ENCODE measurements around the gene CLSTN2. TPM values are rescaled to one million over a fixed set of nuclear protein-coding genes. Genes with fewer than 3 reads are reported as not detected.

The CLSTN2 gene
- total and polyA plus RNA-seq, 2 of the 8 experiments (the other 6 are each of a cell fraction or from before 2014, with no cell fraction given): 0.39 to 0.52 TPM

- Histone ChIP-seq H3K23ac (ENCODE audit: insufficient read length) (no peak overlapping the region), H3K79me2 (ENCODE audit: control insufficient read depth in 1 of 2, insufficient read depth in 2 of 2, low read length in 2 of 2) (no peaks in the 10 kb centered on the region), H3K56ac (replicated peaks; ENCODE audit: insufficient read length, low read depth, low read length) (no peak overlapping the region), H2BK5ac (ENCODE audit: low read depth, low read length) (no peak overlapping the region), H3K27ac (ENCODE audit: low read depth, low read length) (no peak overlapping the region), H3K79me1 (ENCODE audit: low read depth, low read length) (no peaks in the 10 kb centered on the region), H2BK15ac (ENCODE audit: low read length) (no peak overlapping the region), H3K27me3 (replicated peaks in 1 of 4; ENCODE audit: control insufficient read depth in 3 of 4, extremely low read depth in 1 of 4, insufficient read depth in 3 of 4, low read length in 3 of 4) (no peaks in the 10 kb centered on the region), H3K36me3 (ENCODE audit: control insufficient read depth in 2 of 4, insufficient read depth in 4 of 4, low read length in 3 of 4) (no peaks in the 10 kb centered on the region), H2AK5ac (ENCODE audit: low read depth, low read length) (no peak overlapping the region), H3K4ac (replicated peaks; ENCODE audit: insufficient read length, low read depth, low read length) (no peak overlapping the region), H4K5ac (ENCODE audit: insufficient read length, low read depth, low read length) (no peak overlapping the region), H3K4me1 (replicated peaks in 1 of 4; ENCODE audit: control insufficient read depth in 3 of 4, insufficient read depth in 4 of 4, low read length in 3 of 4) (peaks cover 0 to 7% (median 0%) of the 10 kb centered on the region in 4 experiments; a peak in 3 of 7 replicates), H3K18ac (ENCODE audit: extremely low read depth, low read length) (no peak overlapping the region), H2BK20ac (ENCODE audit: low read length) (no peak overlapping the region), H3K4me2 (ENCODE audit: insufficient read depth in 1 of 2, low read depth in 2 of 2, low read length in 2 of 2) (no peak overlapping the region), H2BK120ac (replicated peaks; ENCODE audit: low read depth, low read length) (no peak overlapping the region), H4K20me1 (replicated peaks in 1 of 2; ENCODE audit: control insufficient read depth in 1 of 2, insufficient read depth in 2 of 2, low read length in 2 of 2) (no peaks in the 10 kb centered on the region), H2AFZ (ENCODE audit: low read length) (no peak overlapping the region), H4K91ac (replicated peaks; ENCODE audit: insufficient read length, low read length) (no peak overlapping the region), H4K8ac (ENCODE audit: extremely low read depth, insufficient read depth, low read length) (no peak overlapping the region), H3K14ac (ENCODE audit: insufficient read length) (no peak overlapping the region), H3K9ac (replicated peaks in 1 of 4; ENCODE audit: extremely low read depth in 1 of 4, low read depth in 3 of 4, low read length in 3 of 4) (no peak overlapping the region), H3K9me3 (ENCODE audit: insufficient read depth in 2 of 2, low read depth in 1 of 2, low read length in 1 of 2) (no peaks in the 10 kb centered on the region; a peak in 1 of 4 replicates), H3K4me3 (ENCODE audit: extremely low read depth in 1 of 4, insufficient read depth in 2 of 4, low read depth in 3 of 4, low read length in 4 of 4) (no peak overlapping the region), H2BK12ac (ENCODE audit: low read depth, low read length) (no peak overlapping the region), H3K23me2 (ENCODE audit: low read depth, low read length) (no peaks in the 10 kb centered on the region)
- 93% methylated on average over 4 of the region's 4 CpGs; no CpG with 5 or more reads in 1 of the 2 experiments for WGBS, 2 experiments (ENCODE audit: extremely low coverage in 1 of 2, insufficient coverage in 1 of 2, insufficient read length in 1 of 2, insufficient replicate concordance in 2 of 2, low coverage in 1 of 2, low lambda C conversion rate in 2 of 2, missing lambda C conversion rate in 1 of 2)
- no peak for DNase-seq (ENCODE audit: low read depth in 1 of 2, low spot score in 2 of 2)
- ChIA-PET CTCF (ENCODE audit: partially characterized antibody) (interaction anchor here (1.4 kb wide), 1 partner anchor 26 kb away, joined by 3 read pairs; no protein-coding TSS in a partner anchor), POLR2A (ENCODE audit: partially characterized antibody) (no interaction called here)
- no peak for FAIRE-seq
- no peak for TF ChIP-seq TAF1 (IDR thresholded peaks at IDR 0.05; ENCODE audit: low read depth, low read length)
- no peak for TF ChIP-seq TEAD4 (IDR thresholded peaks at IDR 0.05; ENCODE audit: low read depth, low read length)
- no peak for TF ChIP-seq SIRT6 (IDR thresholded peaks at IDR 0.05; ENCODE audit: low read length)
- no peak for TF ChIP-seq GABPA (IDR thresholded peaks at IDR 0.05; ENCODE audit: borderline replicate concordance, insufficient read depth, low read length)
- TF ChIP-seq TBP (IDR thresholded peaks at IDR 0.05; ENCODE audit: low read depth, low read length): no peak
- no peak for TF ChIP-seq EGR1 (IDR thresholded peaks at IDR 0.05; ENCODE audit: borderline replicate concordance, low read depth, low read length)
- TF ChIP-seq CBX8 (IDR thresholded peaks at IDR 0.05; ENCODE audit: borderline replicate concordance, low read depth, low read length): no peak
- no peak for TF ChIP-seq RXRA (IDR thresholded peaks at IDR 0.05; ENCODE audit: insufficient read depth, low read depth, low read length)
- TF ChIP-seq SP1 (IDR thresholded peaks at IDR 0.05; ENCODE audit: low read depth, low read length): no peak
- TF ChIP-seq NRF1 (IDR thresholded peaks at IDR 0.05; ENCODE audit: low read depth, low read length): no peak
- TF ChIP-seq BCL11A (IDR thresholded peaks at IDR 0.05; ENCODE audit: low read depth in 2 of 2, low read length in 2 of 2): no peak
- no peak for TF ChIP-seq BRCA1 (IDR thresholded peaks at IDR 0.05; ENCODE audit: low read depth, low read length)
- TF ChIP-seq RBBP5 (IDR thresholded peaks at IDR 0.05; ENCODE audit: borderline replicate concordance, low read depth, low read length): no peak
- TF ChIP-seq SRF (IDR thresholded peaks at IDR 0.05; ENCODE audit: low read depth, low read length): no peak
- no peak for TF ChIP-seq KDM4A (IDR thresholded peaks at IDR 0.05; ENCODE audit: low read depth, low read length, severe bottlenecking)
Observed at GRCh38 chr3:140250945-140251344, 316.0 kb downstream of the CLSTN2 start.

Measured in H1 (cell line).